HAP-1 (cell line): ENCODE results near the gene EFNB1.
A peak's percentile ranks its signal among the peaks of the same experiment; 100 is the strongest.

Experiments used
- DNase-seq, 2 experiments: peaks; one replicate each; pipeline ENCODE4 v3.0.0-alpha.2; 2016 to 2020; ENCODE audit warnings: low spot score in 2 of 2
- H3K27me3 ChIP-seq: fragments of 250-450 bp; sonication (Bioruptor Pico); 2 replicates; pipeline ENCODE4 v1.5.1; 2020; ENCODE audit warnings: low read depth, mild to moderate bottlenecking, moderate library complexity
- H3K36me3 ChIP-seq: fragments of 250-450 bp; sonication (Bioruptor Pico); replicated peaks from 2 replicates; pipeline ENCODE4 v1.5.1; 2020; ENCODE audit warnings: mild to moderate bottlenecking
- H3K4me1 ChIP-seq: fragments of 250-450 bp; sonication (Bioruptor Pico); 2 replicates; pipeline ENCODE4 v1.5.1; 2020; ENCODE audit warnings: mild to moderate bottlenecking
- H3K4me3 ChIP-seq: fragments of 250-450 bp; sonication (Bioruptor Pico); 2 replicates; pipeline ENCODE4 v1.5.1; 2020; ENCODE audit warnings: mild to moderate bottlenecking, moderate library complexity
- H3K9me3 ChIP-seq: fragments of 250-450 bp; sonication (Bioruptor Pico); 2 replicates; pipeline ENCODE4 v1.5.1; 2020; ENCODE audit warnings: mild to moderate bottlenecking, moderate library complexity
- in situ Hi-C: fragments of 300-500 bp; cut with MboI; formaldehyde crosslinking; loops from 3 replicates; pipeline ENCODE4 v1.14.3; 2020; ENCODE audit warnings: low sequenced_read_pairs, inconsistent platforms, mixed read lengths

The EFNB1 gene

DNA sequence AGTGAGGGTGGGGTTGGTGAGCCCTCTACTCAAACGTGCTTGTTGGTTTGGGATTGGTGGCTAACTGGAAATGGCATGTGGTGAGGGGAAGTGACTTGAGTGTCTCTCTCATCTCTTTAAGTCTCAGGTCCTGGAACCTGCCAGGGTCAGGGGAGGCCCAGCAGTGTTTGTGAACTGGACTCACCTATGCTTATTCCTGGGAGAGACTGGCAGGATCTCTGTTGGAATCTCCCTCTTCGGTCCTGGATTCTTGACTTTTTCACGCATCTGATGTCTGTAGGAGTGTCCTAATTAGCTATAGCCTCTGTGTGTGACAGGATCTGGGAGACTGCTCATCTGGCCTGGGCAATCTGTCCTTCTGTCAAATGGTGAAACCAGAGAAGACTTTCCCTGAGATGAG, 7.2 kb upstream of the EFNB1 start:
- H3K36me3 ChIP-seq: no peaks in the 10 kb centered on the region
- in situ Hi-C loops: loop anchor here (10.0 to 25.0 kb wide), 2 partner anchors 313 to 634 kb away; no protein-coding TSS in a partner anchor
- no peak overlapping the region for H3K4me3 ChIP-seq
- H3K9me3 ChIP-seq: no peaks in the 10 kb centered on the region
- peaks cover 7% of the 10 kb centered on the region for H3K4me1 ChIP-seq
- DNase-seq: no peak
- no peaks in the 10 kb centered on the region; the same call in 1 of the 2 replicates for H3K27me3 ChIP-seq

DNA sequence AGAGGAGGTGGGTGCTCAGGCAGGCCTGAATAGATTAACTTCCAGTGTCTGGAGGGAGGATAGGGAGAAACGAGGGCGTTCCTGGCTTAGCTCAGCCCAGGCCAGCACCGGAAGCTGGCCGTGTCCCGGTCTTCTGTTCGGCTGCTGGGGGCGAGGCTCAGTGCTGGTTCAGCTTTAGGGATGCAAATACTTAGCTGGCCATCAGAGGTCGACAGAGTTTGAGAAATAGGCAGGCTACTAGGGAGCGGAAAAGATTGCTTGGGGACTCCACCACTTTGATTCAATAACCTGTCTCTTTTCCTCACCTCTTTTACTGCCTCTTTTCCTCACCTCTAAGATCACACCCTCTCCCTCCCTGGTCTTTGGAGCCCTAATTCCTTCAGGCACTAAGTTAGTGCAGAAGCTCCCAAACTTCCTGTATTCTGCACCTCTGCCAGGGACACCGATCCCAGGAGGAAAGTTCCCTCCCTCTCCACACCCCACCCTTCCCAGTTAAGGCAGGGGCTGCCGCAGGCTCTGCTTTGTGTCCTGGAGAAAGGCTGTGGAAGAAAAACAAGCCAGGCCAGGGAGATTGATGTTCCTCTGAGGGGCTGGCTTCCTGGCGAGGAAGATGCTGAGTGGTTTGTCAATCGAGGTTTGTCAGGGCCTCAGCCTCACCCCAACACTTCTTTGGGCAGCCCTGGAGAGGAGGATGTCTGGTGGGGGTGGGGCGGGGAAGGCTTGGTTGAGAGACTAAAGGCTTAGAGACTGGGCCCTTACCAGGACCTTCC, 6.0 kb upstream of the EFNB1 start:
- no peaks in the 10 kb centered on the region for H3K27me3 ChIP-seq
- DNase-seq: peak; percentile 85 to 86

DNA sequence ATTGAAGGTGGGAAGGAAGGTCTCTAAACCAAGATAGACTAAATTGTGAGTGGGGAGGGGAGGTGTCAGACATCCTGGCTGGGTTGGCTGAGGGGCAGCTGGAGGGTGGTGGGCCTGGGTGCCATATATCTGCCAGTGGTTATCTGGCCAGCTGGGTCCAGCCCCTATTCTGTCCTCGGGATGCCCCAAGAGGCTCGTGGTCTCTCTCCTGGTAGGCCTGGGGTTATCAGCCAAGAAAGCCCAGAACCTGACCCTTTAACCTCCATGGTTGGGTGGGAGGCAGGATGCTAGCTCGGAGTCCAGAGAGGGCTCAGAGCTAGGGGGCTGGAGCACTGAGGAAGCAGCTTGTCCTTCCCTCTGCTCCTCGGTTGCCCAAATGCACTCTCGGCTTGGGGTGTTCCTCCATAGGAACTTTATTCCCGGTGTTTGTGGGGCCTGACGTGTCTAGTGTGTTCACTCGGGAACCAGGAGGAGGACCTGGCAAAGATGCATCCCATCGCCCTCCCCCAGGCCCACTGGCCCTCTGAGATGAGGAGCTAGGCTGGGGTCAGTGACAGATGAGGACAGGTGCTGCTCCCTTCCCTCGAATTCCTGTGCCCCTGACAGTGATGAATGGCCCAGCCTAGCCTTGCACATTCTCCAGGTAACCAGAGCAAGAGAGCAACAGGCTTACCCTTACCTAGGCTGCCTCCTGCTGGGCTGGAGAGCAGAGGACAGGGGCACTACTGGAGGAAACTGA, 5.2 kb upstream of the EFNB1 start:
- Histone ChIP-seq H3K4me1 (peaks cover 7% of the 10 kb centered on the region), H3K27me3 (no peaks in the 10 kb centered on the region), H3K9me3 (no peaks in the 10 kb centered on the region), H3K4me3 (no peak overlapping the region), H3K36me3 (no peaks in the 10 kb centered on the region)
- in situ Hi-C loops: loop anchor here (10.0 to 25.0 kb wide), 2 partner anchors 311 to 636 kb away; no protein-coding TSS in a partner anchor
- DNase-seq: no peak

More for the DNA sequence above, 6.0 kb upstream of the EFNB1 start:
- Histone ChIP-seq H3K36me3 (no peaks in the 10 kb centered on the region), H3K4me1 (peaks cover 7% of the 10 kb centered on the region), H3K9me3 (no peaks in the 10 kb centered on the region), H3K4me3 (no peak overlapping the region)
- in situ Hi-C loops: loop anchor here (10.0 to 25.0 kb wide), 2 partner anchors 312 to 636 kb away; no protein-coding TSS in a partner anchor

DNA sequence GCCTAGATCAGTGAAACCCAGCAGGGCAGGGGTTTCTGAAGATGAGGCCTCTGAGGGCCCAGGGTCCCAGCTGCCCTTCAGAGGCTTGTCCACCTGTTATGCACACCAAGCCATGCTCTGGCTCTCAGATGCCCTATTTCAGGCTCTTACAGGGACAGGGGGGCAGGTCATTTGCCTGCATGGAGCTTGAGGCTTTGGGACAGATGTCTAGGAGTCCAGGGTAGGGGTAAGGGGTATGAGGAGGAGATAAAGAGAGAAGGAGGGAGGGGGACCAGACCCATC, 4.7 kb upstream of the EFNB1 start:
- in situ Hi-C loops: loop anchor here (10.0 to 25.0 kb wide), 2 partner anchors 311 to 637 kb away; no protein-coding TSS in a partner anchor
- Histone ChIP-seq H3K9me3 (no peaks in the 10 kb centered on the region), H3K4me3 (no peak overlapping the region), H3K4me1 (peaks cover 7% of the 10 kb centered on the region), H3K27me3 (no peaks in the 10 kb centered on the region), H3K36me3 (peaks cover 2% of the 10 kb centered on the region; the same call in 1 of the 2 replicates)
- no peak for DNase-seq

DNA sequence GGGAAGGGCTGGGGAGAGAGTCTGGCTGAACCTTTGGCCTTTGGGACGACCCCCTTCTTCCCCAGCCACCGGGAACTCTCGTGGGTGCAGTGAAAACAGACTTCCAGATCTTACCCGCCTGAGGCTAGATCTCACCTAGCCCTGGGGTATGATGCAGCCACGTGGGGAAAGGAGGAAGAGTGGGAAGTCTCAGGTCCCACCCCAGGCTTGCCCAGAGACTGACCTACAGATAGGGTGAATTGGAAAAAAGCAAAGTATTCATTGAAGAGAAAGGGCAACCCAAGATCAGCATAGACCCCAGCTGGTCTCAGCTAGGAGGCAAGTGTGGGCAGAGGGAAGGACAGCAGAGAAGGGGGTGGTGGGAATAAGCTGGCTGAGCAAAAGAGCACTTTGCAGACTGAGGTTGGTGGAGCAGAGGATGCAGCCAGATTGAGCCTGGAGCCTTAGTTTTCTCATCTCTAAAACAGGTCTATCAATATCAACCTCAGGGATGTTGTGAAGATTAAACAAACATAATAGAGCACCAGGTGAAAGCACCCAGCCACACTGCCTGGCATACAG, 4.2 kb upstream of the EFNB1 start:
- in situ Hi-C loops: loop anchor here (5.0 to 25.0 kb wide), 5 partner anchors 310 to 637 kb away; no protein-coding TSS in a partner anchor
- Histone ChIP-seq H3K4me3 (no peak overlapping the region), H3K27me3 (no peaks in the 10 kb centered on the region), H3K4me1 (peaks cover 7% of the 10 kb centered on the region), H3K36me3 (peaks cover 4% of the 10 kb centered on the region; the same call in 1 of the 2 replicates), H3K9me3 (no peaks in the 10 kb centered on the region)
- no peak for DNase-seq

DNA sequence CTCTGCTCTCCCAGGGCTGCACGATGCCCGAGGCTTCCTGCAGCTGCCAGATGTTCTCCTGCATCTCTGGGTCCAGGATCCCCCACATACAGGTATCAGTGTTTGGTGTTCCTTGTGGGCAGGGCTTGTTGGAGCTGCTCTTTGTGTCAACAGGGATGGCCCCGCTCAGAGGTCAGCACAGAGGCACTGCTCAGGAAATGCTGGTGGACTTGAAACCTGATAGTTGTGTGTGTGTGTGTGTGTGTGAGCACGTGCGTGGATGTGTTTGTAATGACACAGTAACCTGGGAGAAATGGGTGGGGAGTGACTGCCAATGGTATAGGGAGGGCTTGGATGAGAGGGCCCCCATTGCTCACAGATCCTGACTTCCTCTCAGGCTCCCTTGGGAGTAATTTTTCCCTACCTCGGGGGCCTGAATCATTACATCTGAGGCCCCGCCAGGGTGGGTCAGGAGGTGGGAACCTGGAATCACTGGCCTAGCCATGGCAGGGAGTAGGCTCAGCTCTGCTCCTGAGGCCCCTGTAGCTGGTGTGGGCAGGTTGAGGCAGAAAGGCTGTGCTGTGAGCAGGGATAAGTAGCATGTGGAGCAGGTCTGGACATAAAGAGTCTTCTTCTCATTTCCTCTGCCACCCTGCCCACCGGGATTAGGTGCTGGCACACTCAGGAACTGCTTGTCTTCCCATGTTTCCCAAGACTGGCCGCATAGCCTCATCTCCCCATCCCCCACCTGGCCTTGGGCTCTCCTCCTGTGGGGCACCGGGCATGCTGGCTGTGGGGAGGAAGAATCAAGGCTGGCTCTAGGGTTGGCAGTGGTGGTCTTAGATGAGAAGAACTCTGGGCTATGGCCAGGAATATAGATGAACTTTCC, 2.5 kb upstream of the EFNB1 start:
- DNase-seq: no peak
- Histone ChIP-seq H3K36me3 (peaks cover 8% of the 10 kb centered on the region; the same call in 1 of the 2 replicates), H3K9me3 (no peaks in the 10 kb centered on the region), H3K4me3 (no peak overlapping the region), H3K4me1 (peaks cover 7% of the 10 kb centered on the region), H3K27me3 (no peaks in the 10 kb centered on the region)
- in situ Hi-C loops: loop anchor here (5.0 to 10.0 kb wide), 4 partner anchors 308 to 561 kb away; no protein-coding TSS in a partner anchor

DNA sequence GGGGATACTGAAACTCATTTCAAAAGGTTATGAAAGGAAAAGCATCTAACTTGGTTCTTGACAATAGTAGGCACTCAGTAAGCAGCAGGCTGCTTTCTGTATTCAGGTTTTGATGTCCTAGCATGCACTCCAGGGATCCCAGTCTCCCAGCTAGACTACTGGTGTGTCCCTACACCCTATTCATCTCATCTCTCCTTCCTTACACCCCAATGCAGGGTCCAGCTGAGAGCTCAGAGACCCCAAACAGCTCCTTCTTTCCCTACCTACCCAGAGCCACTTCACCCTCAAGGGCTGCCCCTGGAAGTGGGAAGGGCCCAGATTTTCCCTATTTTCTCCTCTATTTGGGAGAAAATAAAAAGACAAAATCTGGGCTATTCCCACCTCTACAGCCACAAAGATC, 1.6 kb upstream of the EFNB1 start:
- H3K36me3 ChIP-seq: peaks cover 8% of the 10 kb centered on the region; the same call in 1 of the 2 replicates
- no peaks in the 10 kb centered on the region for H3K27me3 ChIP-seq
- DNase-seq: no peak
- no peak overlapping the region for H3K4me3 ChIP-seq
- in situ Hi-C loops: loop anchor here (5.0 to 10.0 kb wide), 4 partner anchors 308 to 560 kb away; no protein-coding TSS in a partner anchor
- H3K4me1 ChIP-seq: peaks cover 7% of the 10 kb centered on the region
- no peaks in the 10 kb centered on the region for H3K9me3 ChIP-seq

DNA sequence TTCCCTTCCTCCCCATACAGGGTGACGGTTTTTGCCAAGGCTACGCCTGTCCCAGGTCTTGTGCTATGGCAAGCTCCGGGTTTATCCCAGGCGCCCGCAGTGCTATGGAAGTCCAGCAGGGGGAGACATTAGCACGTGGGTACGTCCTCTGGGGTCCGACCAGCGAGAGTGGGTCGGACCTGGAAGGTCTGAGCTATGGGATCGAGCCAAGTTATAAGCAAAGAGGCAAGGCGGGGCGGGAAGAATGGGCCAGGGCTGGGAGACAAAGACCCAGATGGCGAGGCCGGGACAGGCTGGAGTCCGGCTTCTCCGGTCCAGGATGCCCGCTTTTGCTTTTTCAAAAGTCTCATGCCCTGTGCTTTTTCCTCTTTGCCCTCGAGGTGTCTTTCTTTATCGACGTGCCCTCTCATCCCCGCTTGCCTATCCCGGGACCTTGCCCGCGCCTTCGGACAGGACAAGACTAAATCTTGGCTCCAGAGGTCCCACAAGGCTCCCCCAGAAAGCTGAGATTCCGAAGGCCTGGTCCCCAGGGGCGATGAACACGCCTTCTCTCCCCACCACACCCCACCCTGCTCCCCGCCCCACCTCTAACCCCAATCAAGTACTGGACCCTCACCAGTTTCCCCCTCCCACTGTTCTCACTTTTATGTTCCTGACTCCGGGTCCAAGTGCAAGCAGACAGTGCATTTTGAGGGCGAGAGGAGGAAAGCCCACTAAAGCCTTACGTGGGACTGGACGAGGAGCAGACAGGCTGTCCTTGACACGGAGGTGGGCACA, 785 bp upstream of the EFNB1 start:
- peak; percentile 88 to 96 for DNase-seq
- H3K36me3 ChIP-seq: peaks cover 10% of the 10 kb centered on the region; the same call in 1 of the 2 replicates
- H3K9me3 ChIP-seq: no peaks in the 10 kb centered on the region
- no peaks in the 10 kb centered on the region for H3K27me3 ChIP-seq
- peak overlapping the region; percentile 99 for H3K4me3 ChIP-seq
- H3K4me1 ChIP-seq: peaks cover 9% of the 10 kb centered on the region
- in situ Hi-C loops: loop anchor here (5.0 to 10.0 kb wide), 4 partner anchors 307 to 559 kb away; no protein-coding TSS in a partner anchor

DNA sequence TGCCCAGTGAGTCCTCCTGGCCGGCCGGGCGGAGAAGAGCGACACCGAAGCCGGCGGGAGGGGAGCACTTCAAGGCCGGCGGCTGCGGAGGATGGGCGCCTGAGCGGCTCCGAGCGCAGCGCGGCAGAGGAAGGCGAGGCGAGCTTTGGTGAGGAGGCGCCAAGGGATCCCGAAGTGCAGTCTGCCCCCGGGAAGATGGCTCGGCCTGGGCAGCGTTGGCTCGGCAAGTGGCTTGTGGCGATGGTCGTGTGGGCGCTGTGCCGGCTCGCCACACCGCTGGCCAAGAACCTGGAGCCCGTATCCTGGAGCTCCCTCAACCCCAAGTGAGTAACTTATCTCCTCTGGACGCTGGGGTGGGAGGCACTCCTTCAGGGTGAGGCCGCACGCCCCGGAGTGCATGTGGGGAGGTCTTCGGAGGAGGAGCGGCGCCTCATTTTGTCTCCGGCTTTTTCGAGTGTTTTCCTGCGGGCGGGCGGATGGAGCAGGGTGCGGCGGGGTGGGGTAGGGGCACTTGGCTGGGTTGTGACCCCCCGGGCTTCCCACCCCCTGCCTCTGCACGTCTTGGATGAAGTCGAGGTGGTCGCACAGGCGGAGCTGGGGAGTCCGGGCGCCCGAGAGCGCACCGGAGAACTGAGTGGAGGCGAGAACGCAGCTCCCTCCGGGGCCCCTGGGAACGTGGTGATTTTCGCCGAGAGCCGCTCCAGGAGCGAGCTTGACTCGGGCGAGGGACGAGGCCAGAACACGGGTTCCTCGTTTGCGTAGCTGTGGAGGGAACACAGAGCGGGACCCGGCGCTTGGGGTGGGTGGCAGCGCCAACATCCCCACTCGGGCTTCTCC, 979 bp downstream of the EFNB1 start:
- in situ Hi-C loops: loop anchor here (5.0 to 10.0 kb wide), 4 partner anchors 305 to 558 kb away; no protein-coding TSS in a partner anchor
- Histone ChIP-seq H3K4me1 (peaks cover 15% of the 10 kb centered on the region), H3K27me3 (no peaks in the 10 kb centered on the region), H3K4me3 (peak overlapping the region; percentile 99), H3K36me3 (peaks cover 20% of the 10 kb centered on the region), H3K9me3 (no peaks in the 10 kb centered on the region)
- DNase-seq: no peak

DNA sequence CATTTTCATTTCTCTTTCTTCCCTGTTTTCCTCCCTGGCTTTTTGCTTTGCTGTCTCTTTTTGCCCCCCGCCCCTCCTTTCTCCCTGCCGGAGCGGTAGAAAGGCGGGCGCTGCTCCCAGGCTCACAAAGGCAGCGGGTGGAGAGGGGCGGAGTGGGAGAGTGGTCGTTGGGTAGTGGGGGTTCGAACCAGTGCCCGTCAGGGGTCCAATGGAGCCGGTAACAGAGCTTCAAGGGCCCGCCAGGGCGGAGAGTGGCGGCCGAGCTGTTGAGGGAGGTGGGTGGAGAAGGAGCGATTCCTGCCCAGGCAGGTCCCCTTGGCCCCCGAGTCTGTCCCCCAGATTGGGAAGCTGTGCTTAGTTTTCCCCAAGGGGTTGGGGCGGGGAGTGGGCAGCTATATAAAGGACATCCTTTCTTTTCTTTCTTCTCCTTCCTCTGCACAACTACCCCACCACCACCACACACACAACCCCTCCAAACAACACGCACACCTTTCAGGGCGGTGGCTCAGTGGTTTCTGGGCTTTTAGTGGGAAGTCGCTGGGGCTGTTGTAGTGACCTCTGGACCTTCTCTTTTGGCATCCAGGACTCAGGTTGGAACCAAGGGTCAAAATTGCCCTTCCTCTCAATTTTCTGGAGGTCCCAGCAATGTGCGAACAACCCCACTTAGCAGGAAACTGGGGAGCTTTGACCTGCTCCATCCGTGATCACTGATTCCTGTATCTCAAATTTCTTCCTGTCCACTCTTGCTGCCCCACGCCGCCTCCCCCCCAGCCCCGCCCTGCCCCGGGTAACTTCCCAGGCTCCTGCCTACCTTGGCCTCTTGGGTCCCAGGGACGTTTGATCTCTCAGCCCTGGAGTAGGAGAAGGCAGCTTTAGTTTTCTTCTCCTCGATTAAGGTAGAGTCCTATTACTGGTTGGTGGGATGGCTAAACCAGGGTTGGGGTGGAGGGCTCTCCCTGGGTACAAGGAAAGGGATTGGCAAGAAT, 1.9 kb downstream of the EFNB1 start:
- no peaks in the 10 kb centered on the region for H3K9me3 ChIP-seq
- DNase-seq: peak in 1 of 2 experiments; percentile 22
- no peaks in the 10 kb centered on the region for H3K27me3 ChIP-seq
- in situ Hi-C loops: no loop called here
- peak overlapping the region; percentile 99 for H3K4me3 ChIP-seq
- peaks cover 15% of the 10 kb centered on the region for H3K4me1 ChIP-seq
- H3K36me3 ChIP-seq: peaks cover 27% of the 10 kb centered on the region
